Loucy (cell line): ENCODE measurements around the gene NCAPH2.

Source experiments
- EZH2phosphoT487 ChIP-seq: fragments of 200-600 bp; IDR thresholded peaks from 2 replicates; pipeline ENCODE4 v1.6.1; 2018; ENCODE audit warnings: antibody characterized with exemption, mild to moderate bottlenecking, moderate library complexity, borderline replicate concordance
- TF ChIP-seq, protein P1 (sequence below): fragments of 200-600 bp; sonication (generic); conservative IDR thresholded peaks from 2 replicates; pipeline ENCODE4 v1.5.1; 2014; ENCODE audit warnings: mild to moderate bottlenecking, antibody characterized with exemption, low read length

DNA sequence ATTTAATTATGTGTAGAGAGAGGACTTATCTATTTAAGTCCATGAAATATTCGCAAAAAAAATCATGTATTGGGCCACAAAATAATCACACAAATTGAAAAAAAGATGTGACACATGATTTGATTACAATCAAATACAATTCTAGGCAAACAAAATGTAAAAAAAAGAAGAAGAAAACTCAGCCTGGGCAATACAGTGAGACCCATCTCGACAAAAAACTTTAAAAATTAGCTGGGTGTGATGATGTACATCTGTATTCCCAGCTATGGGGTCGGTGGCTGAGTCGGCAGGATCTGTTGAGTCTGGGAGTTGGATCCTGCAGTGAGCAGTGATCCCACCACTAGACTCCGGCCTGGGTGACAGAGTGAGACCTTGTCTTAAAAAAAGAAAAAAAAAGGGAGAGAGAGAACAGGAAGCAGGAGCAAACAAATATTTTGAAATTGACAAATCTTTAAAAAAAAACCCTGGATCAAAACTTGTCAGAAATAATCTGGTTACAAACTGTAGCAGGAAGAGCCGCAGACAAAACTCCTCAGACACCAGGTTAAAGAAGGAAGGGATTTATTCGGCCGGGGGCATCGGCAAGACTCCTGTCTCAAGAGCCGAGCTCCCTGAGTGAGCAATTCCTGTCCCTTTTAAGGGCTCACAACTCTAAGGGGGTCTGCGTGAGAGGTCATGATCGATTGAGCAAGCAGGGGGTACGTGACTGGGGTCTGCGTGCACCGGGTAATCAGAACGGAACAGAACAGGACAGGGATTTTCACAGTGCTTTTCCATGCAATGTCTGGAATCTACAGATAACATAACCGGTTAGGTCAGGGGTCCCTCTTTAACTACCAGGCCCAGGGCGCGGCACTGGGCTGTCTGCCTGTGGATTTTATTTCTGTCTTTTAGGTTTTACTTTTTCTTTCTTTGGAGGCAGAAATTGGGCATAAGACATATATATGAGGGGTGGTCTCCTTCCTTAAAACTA is 25.1 kb downstream of the NCAPH2 start:
- TF ChIP-seq, protein P1, sequence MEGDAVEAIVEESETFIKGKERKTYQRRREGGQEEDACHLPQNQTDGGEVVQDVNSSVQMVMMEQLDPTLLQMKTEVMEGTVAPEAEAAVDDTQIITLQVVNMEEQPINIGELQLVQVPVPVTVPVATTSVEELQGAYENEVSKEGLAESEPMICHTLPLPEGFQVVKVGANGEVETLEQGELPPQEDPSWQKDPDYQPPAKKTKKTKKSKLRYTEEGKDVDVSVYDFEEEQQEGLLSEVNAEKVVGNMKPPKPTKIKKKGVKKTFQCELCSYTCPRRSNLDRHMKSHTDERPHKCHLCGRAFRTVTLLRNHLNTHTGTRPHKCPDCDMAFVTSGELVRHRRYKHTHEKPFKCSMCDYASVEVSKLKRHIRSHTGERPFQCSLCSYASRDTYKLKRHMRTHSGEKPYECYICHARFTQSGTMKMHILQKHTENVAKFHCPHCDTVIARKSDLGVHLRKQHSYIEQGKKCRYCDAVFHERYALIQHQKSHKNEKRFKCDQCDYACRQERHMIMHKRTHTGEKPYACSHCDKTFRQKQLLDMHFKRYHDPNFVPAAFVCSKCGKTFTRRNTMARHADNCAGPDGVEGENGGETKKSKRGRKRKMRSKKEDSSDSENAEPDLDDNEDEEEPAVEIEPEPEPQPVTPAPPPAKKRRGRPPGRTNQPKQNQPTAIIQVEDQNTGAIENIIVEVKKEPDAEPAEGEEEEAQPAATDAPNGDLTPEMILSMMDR, result no peak
- TF ChIP-seq EZH2phosphoT487, result no peak
